HG03103 (cell line): ENCODE data around the gene ACSS1.

ENCODE experiments used
- ATAC-seq: cut with Tn5 transposase; IDR thresholded peaks from one replicate; pipeline ENCODE4 v1.9.1; 2021; ENCODE audit warnings: low read depth; ENCODE audit not compliant: unreplicated experiment

Gene ACSS1

DNA sequence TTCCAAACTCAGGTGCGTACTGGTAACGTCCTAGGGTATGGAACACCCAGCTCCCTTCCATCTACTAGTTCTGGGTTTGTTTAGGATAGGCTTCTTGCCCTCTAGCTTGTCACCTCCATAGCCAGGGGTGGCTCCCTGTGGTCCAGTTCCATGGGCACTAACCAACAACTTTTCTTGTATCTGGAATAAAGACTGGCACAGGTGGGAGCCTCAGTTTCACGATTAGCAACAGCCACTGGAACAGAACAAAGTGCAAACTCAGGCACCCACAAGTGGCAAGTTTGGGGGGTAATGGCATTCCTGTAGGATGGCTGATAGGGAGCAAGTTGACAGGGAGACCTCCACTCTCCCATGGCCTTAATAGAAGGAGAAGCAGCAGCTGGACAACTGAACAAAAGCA lies 59.8 kb downstream of the ACSS1 start:
- ATAC-seq: no peak

- no peak for ATAC-seq
Measured at GRCh38 chr20:24996449-24997377, 61.2 kb downstream of the ACSS1 start.

- ATAC-seq: no peak
Measured at GRCh38 chr20:24995741-24996448, 62.0 kb downstream of the ACSS1 start.

DNA sequence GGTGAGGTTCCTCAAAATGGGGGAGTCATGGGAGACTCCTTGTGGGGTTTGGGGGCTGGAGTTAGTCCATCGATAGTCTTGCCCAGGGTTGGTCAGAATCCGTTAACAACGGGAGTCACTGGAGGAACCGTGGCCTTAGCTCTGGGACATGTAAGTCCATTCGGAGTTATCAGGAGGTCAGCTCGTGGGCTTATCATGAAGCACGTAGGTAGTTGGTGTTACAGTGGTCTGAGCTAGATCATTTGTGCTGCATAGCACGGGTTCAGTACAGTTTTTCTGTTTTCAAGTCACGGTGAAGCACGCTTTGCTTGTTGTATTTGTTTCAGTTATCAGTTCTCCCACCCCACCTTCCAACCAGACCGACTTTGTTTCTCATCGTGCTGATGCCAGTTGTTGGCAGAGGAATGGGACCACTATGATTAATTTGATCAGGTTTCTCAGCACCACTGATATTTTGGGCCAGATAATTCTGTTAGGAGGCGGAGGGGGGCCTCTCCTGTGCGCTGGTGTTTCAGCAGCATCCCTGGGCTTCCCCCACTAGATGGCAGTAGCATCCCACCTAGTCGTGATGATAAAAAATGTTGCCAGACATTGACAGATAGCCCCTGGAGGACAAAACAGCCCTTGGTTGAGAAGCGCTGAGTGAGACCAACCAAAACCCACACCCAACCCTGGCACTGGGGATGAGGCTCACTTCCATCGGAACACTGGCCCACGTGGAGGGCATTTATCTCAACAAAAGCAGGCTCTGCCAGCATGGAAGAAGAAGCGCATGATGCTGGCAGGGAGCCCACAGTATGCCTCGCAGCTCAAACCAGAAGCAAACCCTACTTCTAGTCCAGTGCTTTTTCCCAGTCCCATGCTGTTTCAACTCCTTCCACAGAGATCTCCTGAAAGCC lies 63.2 kb downstream of the ACSS1 start:
- ATAC-seq: no peak

GRCh38 chr20:24994186-24994465 lies 63.8 kb downstream of the ACSS1 start:
- no peak for ATAC-seq

- no peak for ATAC-seq
Measured at GRCh38 chr20:24993337-24994185, 64.4 kb downstream of the ACSS1 start.

- ATAC-seq: peak; percentile 90
Measured at GRCh38 chr20:24992487-24993205, 65.3 kb downstream of the ACSS1 start, which contains the start of gene APMAP. TSS of gene APMAP (minus strand) at chr20:24992751. CDS start at chr20:24992688, 63 bp downstream.

DNA sequence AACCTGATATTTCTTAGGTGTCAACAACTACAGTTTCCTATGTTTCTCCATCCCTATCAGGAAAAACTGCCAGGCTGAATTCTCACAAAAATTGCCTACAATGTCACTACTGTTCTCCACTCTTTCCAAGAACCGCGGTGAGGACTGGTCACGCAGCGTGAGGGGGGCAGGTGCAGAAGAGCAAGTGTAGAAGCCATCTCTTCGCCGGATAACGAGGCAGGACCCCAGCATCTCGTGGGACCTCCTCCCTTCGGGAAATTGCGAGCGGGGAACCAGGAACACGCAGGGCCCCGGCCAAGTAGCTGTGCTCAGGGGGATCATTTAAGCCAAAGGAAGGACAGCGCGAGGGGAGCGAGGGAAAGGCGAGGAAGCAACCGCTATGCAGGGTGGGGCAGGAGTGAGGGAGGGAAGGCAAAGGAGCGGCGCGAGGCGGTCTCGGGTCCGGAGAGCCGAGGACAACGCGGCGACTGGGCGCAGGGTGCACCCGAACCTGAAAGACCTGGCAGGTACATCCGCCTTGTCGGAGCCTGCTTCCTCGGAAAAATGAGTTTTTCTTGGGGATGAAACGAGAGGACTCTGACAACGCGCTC lies 65.9 kb downstream of the ACSS1 start:
- peak; percentile 11 for ATAC-seq

DNA sequence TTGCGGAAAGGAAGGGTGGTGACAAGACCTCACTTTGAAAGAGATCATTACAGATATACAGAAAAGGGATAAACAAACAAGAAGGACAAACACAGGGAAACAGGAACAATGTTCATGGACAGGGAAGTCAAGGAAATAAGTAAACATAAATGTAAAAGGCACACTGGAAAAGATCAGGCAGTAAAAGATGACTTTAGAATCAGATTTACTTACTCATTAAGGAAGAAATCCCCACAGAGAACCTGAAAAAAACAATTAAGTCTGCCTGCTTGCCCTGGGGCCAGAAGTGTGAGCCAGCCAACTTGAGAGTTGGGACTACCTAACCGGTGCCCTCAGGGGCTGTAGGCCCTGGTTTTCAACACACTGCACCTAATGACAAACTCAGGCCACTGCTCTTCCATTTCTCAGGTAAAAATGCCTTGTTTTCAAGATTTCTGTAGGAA lies 67.1 kb downstream of the ACSS1 start:
- ATAC-seq: no peak

DNA sequence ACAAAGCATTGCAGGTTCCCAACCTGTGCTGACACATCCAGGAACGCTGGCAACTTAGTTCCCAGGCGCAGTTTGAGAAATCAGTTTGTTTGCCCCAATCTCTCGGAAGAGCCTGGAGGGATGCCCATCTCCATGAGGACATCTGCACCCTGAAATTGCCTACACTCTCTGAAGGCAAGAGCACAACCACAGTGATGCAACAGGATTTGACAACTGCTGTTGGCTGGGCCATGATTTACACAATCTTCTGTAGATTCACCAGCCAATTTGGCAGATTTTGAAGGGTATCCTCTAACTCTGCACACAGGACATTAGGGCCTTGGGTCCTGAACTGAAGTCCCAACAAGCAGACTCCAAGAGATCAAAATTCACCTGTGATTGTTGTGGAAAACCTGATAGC lies 68.8 kb downstream of the ACSS1 start:
- ATAC-seq: no peak

DNA sequence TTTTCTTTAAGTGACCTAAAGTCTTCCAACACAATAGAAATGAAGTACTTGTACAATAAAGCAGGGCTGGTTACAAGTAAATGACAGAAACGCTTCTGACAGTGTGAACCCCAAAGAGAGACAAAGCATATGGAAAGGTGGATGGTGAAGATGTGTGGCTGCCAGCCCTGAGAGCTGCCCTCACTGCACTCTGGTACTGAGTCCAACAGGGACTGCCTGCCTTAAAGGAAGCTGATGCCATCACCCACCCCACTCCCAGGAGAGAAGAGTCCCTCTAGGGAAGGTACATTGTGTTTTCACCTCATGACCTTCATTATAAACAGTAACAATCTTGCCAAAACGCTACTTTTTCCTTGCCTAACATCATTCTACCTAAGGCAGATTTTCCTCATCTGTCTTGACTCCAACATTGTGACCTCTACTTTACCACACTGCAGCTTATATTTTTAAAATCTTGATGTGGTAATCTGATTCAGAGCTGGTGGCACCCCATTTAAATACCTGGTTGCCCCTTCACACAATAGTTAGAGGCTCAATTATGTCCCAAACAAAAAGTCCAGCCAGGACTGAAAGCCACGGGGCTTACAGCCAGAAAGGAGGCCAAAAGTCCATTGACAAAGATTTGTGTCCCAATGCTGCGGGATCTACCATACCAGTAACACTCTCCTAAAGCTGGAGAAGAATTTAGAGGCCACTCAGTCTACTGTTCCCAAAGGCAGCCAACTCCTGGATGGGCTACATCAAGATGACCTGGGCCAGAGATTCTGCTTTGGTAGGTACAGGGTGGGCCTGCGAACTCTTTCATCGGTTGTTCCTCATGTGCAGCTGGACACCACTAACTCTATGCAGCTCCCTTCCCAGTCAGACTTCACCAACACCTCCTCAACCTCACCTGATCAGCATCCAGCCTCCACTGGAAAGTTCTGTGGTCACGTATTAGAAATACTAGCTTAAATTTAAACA lies 69.8 kb downstream of the ACSS1 start:
- no peak for ATAC-seq

GRCh38 chr20:24987244-24987643 lies 70.7 kb downstream of the ACSS1 start:
- ATAC-seq: no peak

- ATAC-seq: no peak
Measured at GRCh38 chr20:24986436-24987015, 71.4 kb downstream of the ACSS1 start.

GRCh38 chr20:24985802-24986201 lies 72.1 kb downstream of the ACSS1 start:
- no peak for ATAC-seq

GRCh38 chr20:24984961-24985640 lies 72.8 kb downstream of the ACSS1 start:
- ATAC-seq: no peak

DNA sequence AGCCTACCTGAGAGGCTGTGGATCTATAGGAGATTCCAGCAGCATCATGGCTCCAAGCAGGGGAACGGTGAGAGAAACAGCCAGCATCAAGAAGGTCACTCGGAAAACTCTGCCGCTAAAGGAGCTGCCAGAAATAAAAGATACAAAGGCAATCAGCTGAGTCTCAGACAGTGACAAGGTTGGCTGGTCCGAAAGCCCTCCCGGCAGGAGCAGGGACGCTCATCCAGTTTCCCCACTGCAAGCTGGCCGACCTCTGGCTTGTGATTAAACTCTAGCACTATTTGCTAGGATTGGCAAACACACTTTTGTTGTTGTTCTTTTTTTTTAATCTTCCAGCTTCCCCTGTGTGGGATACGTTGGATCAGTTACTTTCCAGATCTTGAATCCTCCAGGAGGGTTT lies 74.0 kb downstream of the ACSS1 start:
- no peak for ATAC-seq

GRCh38 chr20:24981790-24982189 lies 76.1 kb downstream of the ACSS1 start:
- ATAC-seq: no peak
